GM12874 (cell line): Measurements from ENCODE around the gene MMP20.

Experiments
- TF ChIP-seq, protein P1 (sequence below): IDR thresholded peaks from 2 replicates; pipeline ENCODE4 v1.5.1; 2011; ENCODE audit warnings: low read depth, mild to moderate bottlenecking, control low read depth, low read length, moderate library complexity; ENCODE audit not compliant: insufficient read depth

Gene MMP20

GRCh38 chr11:102603091-102603490 is 22.0 kb downstream of the MMP20 start:
- TF ChIP-seq, protein P1, sequence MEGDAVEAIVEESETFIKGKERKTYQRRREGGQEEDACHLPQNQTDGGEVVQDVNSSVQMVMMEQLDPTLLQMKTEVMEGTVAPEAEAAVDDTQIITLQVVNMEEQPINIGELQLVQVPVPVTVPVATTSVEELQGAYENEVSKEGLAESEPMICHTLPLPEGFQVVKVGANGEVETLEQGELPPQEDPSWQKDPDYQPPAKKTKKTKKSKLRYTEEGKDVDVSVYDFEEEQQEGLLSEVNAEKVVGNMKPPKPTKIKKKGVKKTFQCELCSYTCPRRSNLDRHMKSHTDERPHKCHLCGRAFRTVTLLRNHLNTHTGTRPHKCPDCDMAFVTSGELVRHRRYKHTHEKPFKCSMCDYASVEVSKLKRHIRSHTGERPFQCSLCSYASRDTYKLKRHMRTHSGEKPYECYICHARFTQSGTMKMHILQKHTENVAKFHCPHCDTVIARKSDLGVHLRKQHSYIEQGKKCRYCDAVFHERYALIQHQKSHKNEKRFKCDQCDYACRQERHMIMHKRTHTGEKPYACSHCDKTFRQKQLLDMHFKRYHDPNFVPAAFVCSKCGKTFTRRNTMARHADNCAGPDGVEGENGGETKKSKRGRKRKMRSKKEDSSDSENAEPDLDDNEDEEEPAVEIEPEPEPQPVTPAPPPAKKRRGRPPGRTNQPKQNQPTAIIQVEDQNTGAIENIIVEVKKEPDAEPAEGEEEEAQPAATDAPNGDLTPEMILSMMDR = no peak

DNA sequence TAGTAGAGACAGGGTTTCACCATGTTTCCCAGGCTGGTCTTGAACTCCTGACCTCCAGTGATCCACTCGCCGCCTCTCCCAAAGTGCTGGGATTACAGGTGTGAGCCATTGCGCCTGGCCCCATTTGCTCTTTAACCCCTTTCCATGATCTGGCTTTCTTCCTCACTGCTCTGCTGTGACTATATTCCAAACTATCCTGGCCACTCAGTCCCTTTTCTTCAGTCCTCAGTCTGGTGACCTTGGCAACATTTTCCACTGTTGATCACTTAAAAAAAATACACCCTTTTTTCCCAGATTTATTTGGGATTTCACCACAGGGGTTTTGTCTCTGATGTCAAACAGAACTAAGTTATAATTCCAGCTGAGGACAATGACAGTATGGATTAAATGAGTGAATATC is 24.5 kb downstream of the MMP20 start:
- TF ChIP-seq, protein P1 = no peak

GRCh38 chr11:102599642-102600261 is 25.4 kb downstream of the MMP20 start:
- TF ChIP-seq, protein P1 = no peak

GRCh38 chr11:102598272-102598671 is 26.9 kb downstream of the MMP20 start:
- TF ChIP-seq, protein P1 = no peak

DNA sequence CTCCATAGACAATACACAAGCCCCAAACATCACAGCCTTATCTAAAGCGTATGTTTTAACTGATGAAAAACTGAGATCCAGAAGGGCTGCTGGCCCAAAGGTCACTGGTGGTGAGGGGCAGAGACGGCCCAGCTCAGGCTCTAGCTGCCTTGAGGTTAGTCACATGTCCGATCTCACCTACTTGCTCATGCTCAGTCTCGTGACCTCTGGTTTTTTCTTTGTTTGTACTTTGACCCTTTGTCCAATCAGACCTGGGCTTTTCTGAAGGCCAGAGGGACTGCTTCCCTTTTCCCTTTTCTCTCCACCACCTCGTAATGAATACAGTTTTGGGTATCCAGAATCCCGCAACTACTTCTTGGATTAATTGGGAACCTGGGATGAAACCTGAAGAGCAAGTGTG is 28.6 kb downstream of the MMP20 start:
- TF ChIP-seq, protein P1 = no peak

GRCh38 chr11:102592634-102593581 is 32.2 kb downstream of the MMP20 start:
- TF ChIP-seq, protein P1 = peak; percentile 69

GRCh38 chr11:102592131-102592530 is 33.0 kb downstream of the MMP20 start:
- TF ChIP-seq, protein P1 = no peak
